Activated naive CD4-positive, alpha-beta T cell treated with anti-CD3 and anti-CD28 coated beads, Interleukin-2, amount 10 ng/mL, durations not matched to agents 7 days and 5 days (primary cell): Measurements from ENCODE around the gene NXNL2.

Source experiments
- CTCF ChIA-PET: fragments of 350-600 bp; sonication (Branson Sonifier 250); formaldehyde crosslinking; loops from one replicate; lab custom pipeline; 2021; ENCODE audit warnings: antibody characterized with exemption; lab: Charles Lee
- DNase-seq: peaks from one replicate; pipeline ENCODE4 v3.0.0-alpha.2; 2020
- H3K27ac Mint-ChIP-seq: one replicate; pipeline ENCODE4 v1.8.0; 2021; ENCODE audit warnings: mild to moderate bottlenecking, moderate library complexity, mixed read lengths
- H3K27me3 Mint-ChIP-seq: one replicate; pipeline ENCODE4 v1.8.0; 2021; ENCODE audit warnings: mild to moderate bottlenecking, mixed read lengths
- H3K36me3 Mint-ChIP-seq: one replicate; pipeline ENCODE4 v1.8.0; 2021; ENCODE audit warnings: mixed read lengths
- H3K4me1 Mint-ChIP-seq: one replicate; pipeline ENCODE4 v1.8.0; 2021; ENCODE audit warnings: mixed read lengths
- H3K4me3 Mint-ChIP-seq: one replicate; pipeline ENCODE4 v1.8.0; 2021; ENCODE audit warnings: mild to moderate bottlenecking, moderate library complexity, mixed read lengths
- H3K9me3 Mint-ChIP-seq: one replicate; pipeline ENCODE4 v1.8.0; 2021; ENCODE audit warnings: mixed read lengths

The NXNL2 gene

DNA sequence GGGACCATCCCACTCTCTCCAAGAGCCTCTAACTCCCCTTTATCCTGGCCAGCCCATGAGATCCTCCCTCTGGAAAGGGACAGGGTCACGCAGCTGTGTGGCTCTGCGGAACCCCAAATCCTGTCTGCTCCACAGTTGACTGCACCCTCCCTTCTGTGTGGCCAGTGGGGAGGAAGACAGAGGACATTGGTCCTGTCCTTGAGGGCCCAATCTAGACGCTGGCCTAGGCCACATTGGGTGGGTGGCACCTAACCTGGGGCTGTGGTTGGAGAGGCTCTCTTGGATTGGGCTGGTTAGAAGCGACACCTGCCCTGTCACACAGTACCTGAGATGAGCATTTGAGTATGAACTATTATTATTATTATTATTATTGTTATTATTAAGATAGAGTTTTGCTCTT lies 12.6 kb upstream of the NXNL2 start:
- no peak for DNase-seq
- Mint-ChIP-seq H3K27me3 (peaks cover 11% of the 10 kb centered on the region), H3K4me1 (no peaks in the 10 kb centered on the region), H3K27ac (no peak overlapping the region), H3K4me3 (no peak overlapping the region), H3K36me3 (no peaks in the 10 kb centered on the region), H3K9me3 (no peaks in the 10 kb centered on the region)
- CTCF ChIA-PET, result no interaction called here

DNA sequence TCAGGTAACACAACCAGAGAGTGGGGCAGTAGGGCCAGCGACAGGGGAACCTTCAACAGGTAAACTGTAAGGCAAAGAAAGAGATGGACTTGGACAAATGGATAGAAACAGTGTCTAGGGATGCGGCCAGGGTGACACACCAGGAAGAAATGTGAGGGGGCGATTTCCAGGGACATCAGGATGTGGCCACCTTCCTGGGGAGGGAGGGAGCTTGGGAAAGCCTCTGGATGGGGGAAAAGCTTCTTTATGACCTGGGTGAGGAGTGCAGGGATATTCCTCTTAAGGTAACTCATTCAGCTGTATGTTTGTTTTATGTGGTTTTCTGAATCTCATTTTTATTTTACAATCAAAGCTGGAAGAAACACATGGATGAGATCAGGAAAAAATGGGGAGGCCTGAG lies 11.9 kb upstream of the NXNL2 start:
- CTCF ChIA-PET, result no interaction called here
- Mint-ChIP-seq H3K4me3 (no peak overlapping the region), H3K36me3 (no peaks in the 10 kb centered on the region), H3K27ac (no peak overlapping the region), H3K4me1 (no peaks in the 10 kb centered on the region), H3K27me3 (peaks cover 14% of the 10 kb centered on the region), H3K9me3 (no peaks in the 10 kb centered on the region)
- no peak for DNase-seq

GRCh38 chr9:88524911-88525310 lies 10.1 kb upstream of the NXNL2 start:
- H3K27ac Mint-ChIP-seq, result no peak overlapping the region
- no peaks in the 10 kb centered on the region for H3K9me3 Mint-ChIP-seq
- H3K36me3 Mint-ChIP-seq, result no peaks in the 10 kb centered on the region
- peaks cover 29% of the 10 kb centered on the region for H3K27me3 Mint-ChIP-seq
- no peak overlapping the region for H3K4me3 Mint-ChIP-seq
- DNase-seq, result no peak
- H3K4me1 Mint-ChIP-seq, result no peaks in the 10 kb centered on the region
- CTCF ChIA-PET, result no interaction called here

DNA sequence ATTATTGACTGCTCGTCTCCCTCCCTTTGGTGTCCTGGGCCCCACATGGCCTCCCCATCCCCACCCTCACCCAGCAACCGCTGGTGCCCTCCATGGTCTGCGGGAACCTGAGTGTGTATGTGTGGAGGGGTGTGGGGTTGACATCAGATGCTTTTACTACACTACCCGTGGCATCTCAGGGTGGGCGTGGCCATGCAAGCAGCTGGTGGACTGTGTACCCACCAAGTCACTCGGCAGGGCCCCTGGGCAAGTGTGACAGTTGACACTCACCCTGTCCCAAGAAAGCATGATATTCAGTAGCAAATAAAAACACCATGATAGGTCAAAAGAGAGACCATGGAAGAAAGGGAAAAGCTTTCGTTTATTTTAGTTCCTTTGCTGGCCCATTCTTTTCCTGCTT lies 7.4 kb upstream of the NXNL2 start:
- Mint-ChIP-seq H3K27me3 (peaks cover 45% of the 10 kb centered on the region), H3K27ac (no peak overlapping the region), H3K9me3 (no peaks in the 10 kb centered on the region), H3K4me3 (no peak overlapping the region), H3K4me1 (no peaks in the 10 kb centered on the region), H3K36me3 (no peaks in the 10 kb centered on the region)
- no peak for DNase-seq
- CTCF ChIA-PET, result no interaction called here

- H3K27ac Mint-ChIP-seq, result no peak overlapping the region
- no peaks in the 10 kb centered on the region for H3K9me3 Mint-ChIP-seq
- peaks cover 51% of the 10 kb centered on the region for H3K27me3 Mint-ChIP-seq
- CTCF ChIA-PET, result no interaction called here
- H3K36me3 Mint-ChIP-seq, result no peaks in the 10 kb centered on the region
- H3K4me3 Mint-ChIP-seq, result no peak overlapping the region
- DNase-seq, result no peak
- peaks cover 5% of the 10 kb centered on the region for H3K4me1 Mint-ChIP-seq
These were observed 6.7 kb upstream of the NXNL2 start for GRCh38 chr9:88528080-88528790.

DNA sequence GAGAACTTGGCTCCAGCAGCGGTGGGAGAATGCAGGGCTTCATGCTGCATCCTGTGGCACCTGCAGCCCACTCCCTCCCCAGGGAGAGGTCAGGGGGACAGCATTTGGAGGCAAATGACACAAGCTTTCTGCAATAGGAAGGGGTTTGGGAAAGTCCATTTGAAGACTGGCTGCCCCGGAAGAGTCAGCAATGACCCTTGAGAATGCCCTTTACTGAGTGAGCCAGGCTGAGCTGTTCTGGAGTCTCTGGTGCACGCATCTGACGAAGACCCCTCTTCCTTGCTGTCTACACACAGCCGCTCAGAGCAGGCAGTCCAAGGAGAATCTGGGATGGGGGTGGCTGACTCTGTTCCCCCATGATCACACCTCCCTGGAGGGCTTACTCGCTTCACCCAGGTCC lies 5.5 kb upstream of the NXNL2 start:
- peaks cover 12% of the 10 kb centered on the region for H3K4me1 Mint-ChIP-seq
- no peaks in the 10 kb centered on the region for H3K36me3 Mint-ChIP-seq
- H3K27ac Mint-ChIP-seq, result no peak overlapping the region
- H3K4me3 Mint-ChIP-seq, result no peak overlapping the region
- CTCF ChIA-PET, result no interaction called here
- peaks cover 60% of the 10 kb centered on the region for H3K27me3 Mint-ChIP-seq
- no peak for DNase-seq
- no peaks in the 10 kb centered on the region for H3K9me3 Mint-ChIP-seq

- Mint-ChIP-seq H3K9me3 (no peaks in the 10 kb centered on the region), H3K27ac (no peak overlapping the region), H3K4me1 (peaks cover 12% of the 10 kb centered on the region), H3K4me3 (no peak overlapping the region), H3K27me3 (peaks cover 66% of the 10 kb centered on the region), H3K36me3 (no peaks in the 10 kb centered on the region)
- CTCF ChIA-PET, result no interaction called here
- no peak for DNase-seq
These were observed 4.9 kb upstream of the NXNL2 start for GRCh38 chr9:88530051-88530450.

- CTCF ChIA-PET, result no interaction called here
- Mint-ChIP-seq H3K9me3 (no peaks in the 10 kb centered on the region), H3K4me3 (no peak overlapping the region), H3K4me1 (peaks cover 17% of the 10 kb centered on the region), H3K36me3 (no peaks in the 10 kb centered on the region), H3K27ac (no peak overlapping the region), H3K27me3 (peaks cover 86% of the 10 kb centered on the region)
- DNase-seq, result no peak
These were observed 2.9 kb upstream of the NXNL2 start for GRCh38 chr9:88531920-88532698.

GRCh38 chr9:88533951-88534455 lies 975 bp upstream of the NXNL2 start:
- peak; percentile 23 for DNase-seq
- no peaks in the 10 kb centered on the region for H3K9me3 Mint-ChIP-seq
- H3K27ac Mint-ChIP-seq, result no peak overlapping the region
- peak overlapping the region; percentile 2 for H3K4me3 Mint-ChIP-seq
- peaks cover 24% of the 10 kb centered on the region for H3K4me1 Mint-ChIP-seq
- CTCF ChIA-PET, result interaction anchor here (1.2 kb wide), 1 partner anchor 147 kb away, joined by 3 read pairs; no protein-coding TSS in a partner anchor
- no peaks in the 10 kb centered on the region for H3K36me3 Mint-ChIP-seq
- peaks cover 94% of the 10 kb centered on the region for H3K27me3 Mint-ChIP-seq

GRCh38 chr9:88535226-88536022 lies 446 bp downstream of the NXNL2 start:
- peak overlapping the region; percentile 44 for H3K4me3 Mint-ChIP-seq
- CTCF ChIA-PET, result interaction anchor here (1.2 kb wide), 1 partner anchor 363 kb away, joined by 5 read pairs; no protein-coding TSS in a partner anchor
- no peak overlapping the region for H3K27ac Mint-ChIP-seq
- H3K36me3 Mint-ChIP-seq, result no peaks in the 10 kb centered on the region
- H3K4me1 Mint-ChIP-seq, result peaks cover 24% of the 10 kb centered on the region
- H3K9me3 Mint-ChIP-seq, result no peaks in the 10 kb centered on the region
- peak; percentile 27 for DNase-seq
- peaks cover 91% of the 10 kb centered on the region for H3K27me3 Mint-ChIP-seq

DNA sequence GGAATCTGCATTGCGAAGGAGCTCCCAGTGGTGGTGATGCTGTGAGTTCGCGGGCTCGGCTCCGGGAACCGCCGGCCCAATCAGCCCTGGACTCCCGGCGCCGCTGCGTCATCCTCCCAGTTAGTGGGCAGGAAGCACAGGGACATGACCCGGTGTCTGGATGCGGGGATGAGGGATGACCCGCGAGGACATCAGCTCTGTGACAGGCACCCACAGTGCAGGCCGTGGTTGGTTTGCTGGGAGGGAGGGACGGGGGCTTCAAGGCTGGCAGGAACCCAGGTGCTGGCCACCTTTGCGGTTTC lies 996 bp downstream of the NXNL2 start:
- no peak overlapping the region for H3K4me3 Mint-ChIP-seq

GRCh38 chr9:88536951-88537760 lies 2.2 kb downstream of the NXNL2 start:
- Mint-ChIP-seq H3K4me3 (no peak overlapping the region), H3K9me3 (no peaks in the 10 kb centered on the region), H3K4me1 (peaks cover 24% of the 10 kb centered on the region), H3K27me3 (peaks cover 74% of the 10 kb centered on the region), H3K36me3 (no peaks in the 10 kb centered on the region), H3K27ac (no peak overlapping the region)
- CTCF ChIA-PET, result no interaction called here
- no peak for DNase-seq

More for the DNA sequence above, 996 bp downstream of the NXNL2 start:
- peaks cover 24% of the 10 kb centered on the region for H3K4me1 Mint-ChIP-seq
- H3K27ac Mint-ChIP-seq, result no peak overlapping the region
- DNase-seq, result no peak
- no peaks in the 10 kb centered on the region for H3K9me3 Mint-ChIP-seq
- CTCF ChIA-PET, result interaction anchor here (1.2 kb wide), 1 partner anchor 363 kb away, joined by 5 read pairs; no protein-coding TSS in a partner anchor
- H3K36me3 Mint-ChIP-seq, result no peaks in the 10 kb centered on the region
- peaks cover 86% of the 10 kb centered on the region for H3K27me3 Mint-ChIP-seq

DNA sequence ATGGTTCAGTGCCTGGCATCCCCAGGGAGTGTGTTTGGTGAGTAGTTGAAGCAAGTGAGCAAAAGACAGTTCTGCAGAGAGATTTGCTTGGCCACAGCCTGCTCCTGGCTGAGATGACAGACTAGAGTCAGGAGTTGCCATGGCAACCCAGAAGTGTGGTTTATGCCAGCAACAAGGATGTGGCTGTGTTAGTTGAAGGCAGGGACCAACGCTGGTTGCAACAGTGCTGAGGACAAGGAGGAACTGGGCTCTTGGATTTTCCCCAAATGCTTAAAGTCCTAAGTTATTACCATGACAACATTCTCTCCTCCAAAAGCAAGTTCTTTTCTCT lies 2.7 kb downstream of the NXNL2 start:
- peak; percentile 75 for DNase-seq
- Mint-ChIP-seq H3K27ac (no peak overlapping the region), H3K27me3 (peaks cover 68% of the 10 kb centered on the region), H3K9me3 (no peaks in the 10 kb centered on the region), H3K4me1 (peaks cover 24% of the 10 kb centered on the region), H3K4me3 (no peak overlapping the region), H3K36me3 (no peaks in the 10 kb centered on the region)
- CTCF ChIA-PET, result no interaction called here
